ENCODE data around the gene XRN2.

DNA sequence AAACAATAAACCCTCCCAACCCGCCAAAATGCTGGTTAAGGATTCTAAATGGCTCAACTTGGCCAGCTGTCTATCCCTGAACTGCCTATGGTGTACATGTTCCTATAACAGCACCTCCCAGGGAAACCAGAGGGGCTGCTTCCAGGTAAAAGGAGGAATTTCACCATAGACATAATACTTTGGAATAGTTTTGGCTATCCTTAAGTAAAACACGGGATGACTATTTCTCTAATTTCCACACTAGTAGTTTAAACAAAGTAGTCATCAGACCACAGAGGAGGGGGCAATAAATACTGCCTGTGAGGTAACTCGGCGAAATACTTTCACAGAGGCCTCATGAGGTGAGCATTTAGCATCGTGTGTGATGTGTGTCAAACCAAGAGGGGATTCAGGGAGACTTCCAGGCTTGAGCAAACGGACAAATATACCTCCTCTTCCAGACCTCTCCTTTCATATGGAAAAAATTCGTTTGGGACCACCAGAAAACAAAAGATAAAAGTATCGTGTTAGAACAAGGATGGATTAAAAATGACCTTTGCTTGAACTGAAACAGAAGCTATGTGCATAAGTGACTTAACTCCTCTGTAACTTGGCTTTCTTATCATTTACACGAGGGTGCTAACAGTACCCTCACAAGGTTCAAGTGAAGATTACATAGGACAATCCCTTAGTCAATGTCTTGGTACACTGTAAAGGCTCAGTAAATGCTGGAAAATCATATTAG is 1.0 kb upstream of the XRN2 start:
- TF ChIP-seq, protein P1, sequence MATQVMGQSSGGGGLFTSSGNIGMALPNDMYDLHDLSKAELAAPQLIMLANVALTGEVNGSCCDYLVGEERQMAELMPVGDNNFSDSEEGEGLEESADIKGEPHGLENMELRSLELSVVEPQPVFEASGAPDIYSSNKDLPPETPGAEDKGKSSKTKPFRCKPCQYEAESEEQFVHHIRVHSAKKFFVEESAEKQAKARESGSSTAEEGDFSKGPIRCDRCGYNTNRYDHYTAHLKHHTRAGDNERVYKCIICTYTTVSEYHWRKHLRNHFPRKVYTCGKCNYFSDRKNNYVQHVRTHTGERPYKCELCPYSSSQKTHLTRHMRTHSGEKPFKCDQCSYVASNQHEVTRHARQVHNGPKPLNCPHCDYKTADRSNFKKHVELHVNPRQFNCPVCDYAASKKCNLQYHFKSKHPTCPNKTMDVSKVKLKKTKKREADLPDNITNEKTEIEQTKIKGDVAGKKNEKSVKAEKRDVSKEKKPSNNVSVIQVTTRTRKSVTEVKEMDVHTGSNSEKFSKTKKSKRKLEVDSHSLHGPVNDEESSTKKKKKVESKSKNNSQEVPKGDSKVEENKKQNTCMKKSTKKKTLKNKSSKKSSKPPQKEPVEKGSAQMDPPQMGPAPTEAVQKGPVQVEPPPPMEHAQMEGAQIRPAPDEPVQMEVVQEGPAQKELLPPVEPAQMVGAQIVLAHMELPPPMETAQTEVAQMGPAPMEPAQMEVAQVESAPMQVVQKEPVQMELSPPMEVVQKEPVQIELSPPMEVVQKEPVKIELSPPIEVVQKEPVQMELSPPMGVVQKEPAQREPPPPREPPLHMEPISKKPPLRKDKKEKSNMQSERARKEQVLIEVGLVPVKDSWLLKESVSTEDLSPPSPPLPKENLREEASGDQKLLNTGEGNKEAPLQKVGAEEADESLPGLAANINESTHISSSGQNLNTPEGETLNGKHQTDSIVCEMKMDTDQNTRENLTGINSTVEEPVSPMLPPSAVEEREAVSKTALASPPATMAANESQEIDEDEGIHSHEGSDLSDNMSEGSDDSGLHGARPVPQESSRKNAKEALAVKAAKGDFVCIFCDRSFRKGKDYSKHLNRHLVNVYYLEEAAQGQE (IDR thresholded peaks at IDR 0.05; ENCODE audit: insufficient read depth in 1 of 2, low read depth in 2 of 2, low read length in 2 of 2): no peak
- no peak for TF ChIP-seq POLR2AphosphoS5 (IDR thresholded peaks at IDR 0.05; ENCODE audit: low read depth, low read length)

Measured in PFSK-1 (cell line).